ENCODE data around the gene DDX39B.
"Not testable (repeated sequence)": the region's sequence is repeated elsewhere in the genome, so short reads cannot be mapped to it uniquely, and the experiment has no call there.

The DDX39B gene

GRCh38 chr6:31525932-31526591, 15.7 kb downstream of the DDX39B start:
- DNase-seq: no peak

- DNase-seq: no peak
These were observed 16.3 kb downstream of the DDX39B start for GRCh38 chr6:31525553-31525931.

- DNase-seq: no peak
These were observed 20.0 kb downstream of the DDX39B start for GRCh38 chr6:31521835-31522234.

DNA sequence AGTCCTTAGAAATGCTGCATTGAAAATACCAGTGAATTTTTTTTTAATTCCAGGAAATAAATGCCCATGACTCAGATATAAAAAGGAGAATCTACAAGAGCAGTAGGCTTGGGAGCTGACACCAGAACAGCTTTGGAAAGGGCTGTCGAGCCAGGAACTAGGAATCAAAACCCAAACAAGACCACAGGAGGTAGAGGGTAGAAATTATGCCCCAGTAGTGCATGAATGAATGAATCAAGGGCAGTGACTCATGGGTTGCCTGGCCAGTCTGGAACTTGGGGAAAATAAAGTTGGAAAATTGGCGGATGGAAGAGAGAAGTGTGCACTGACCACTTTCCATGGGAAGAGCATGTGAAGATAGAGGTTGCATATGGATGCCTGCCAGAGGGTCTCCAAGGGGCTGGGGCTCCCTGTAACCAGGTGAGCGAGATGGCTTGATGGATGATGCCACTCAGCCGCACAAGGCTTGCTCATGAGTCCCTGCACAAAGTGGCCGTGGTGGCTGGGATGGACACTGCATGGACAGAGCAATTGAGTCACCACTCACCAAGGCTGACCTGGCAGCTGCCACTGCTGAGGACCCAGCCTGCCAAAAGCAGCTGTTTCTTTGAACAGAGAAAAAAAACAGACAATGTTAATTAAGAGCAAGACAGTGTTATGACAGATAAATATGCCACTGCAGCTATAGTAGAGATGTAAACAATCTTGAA, 28.2 kb downstream of the DDX39B start:
- DNase-seq: no peak

GRCh38 chr6:31510007-31510406, 31.8 kb downstream of the DDX39B start:
- no peak for DNase-seq

DNA sequence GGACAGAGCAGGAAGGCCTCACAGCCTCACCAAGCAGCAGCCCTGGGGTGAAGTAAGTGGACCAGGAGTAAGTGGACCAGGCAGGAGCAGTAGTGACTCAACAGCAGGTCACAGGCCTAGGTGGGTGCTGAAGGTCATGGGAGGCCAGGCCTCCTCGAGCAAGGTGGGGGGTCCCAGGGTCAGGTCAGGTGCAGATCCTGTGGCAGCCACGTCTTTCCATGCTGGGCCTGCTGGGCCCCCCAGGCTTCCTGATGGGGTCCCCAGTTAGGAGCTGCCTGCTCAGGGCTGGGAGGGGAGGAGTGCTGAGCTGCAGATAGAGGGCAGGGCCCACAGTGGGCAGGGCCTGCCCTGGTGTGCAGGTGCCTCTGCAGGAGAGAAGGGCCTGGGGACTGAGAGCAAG, 32.8 kb downstream of the DDX39B start:
- not testable (repeated sequence) for DNase-seq

DNA sequence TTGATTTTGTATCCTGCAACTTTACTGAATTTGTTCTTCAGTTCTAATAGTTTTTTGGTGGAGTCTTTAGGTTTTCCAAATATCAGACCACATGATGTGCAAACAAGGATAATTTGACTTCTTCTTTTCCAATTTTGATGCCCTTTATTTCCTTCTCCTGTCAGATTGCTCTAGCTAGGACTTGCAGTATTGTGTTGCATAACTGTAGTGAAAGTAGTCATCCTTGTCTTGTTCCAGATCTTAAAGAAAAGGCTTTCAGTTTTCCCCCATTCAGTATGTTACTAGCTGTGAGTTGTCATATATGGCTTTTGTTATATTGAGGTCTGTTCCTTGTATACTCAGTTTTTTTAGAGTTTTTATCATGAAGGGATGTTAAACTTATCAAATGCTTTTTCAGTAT, 39.2 kb downstream of the DDX39B start:
- no peak for DNase-seq

DNA sequence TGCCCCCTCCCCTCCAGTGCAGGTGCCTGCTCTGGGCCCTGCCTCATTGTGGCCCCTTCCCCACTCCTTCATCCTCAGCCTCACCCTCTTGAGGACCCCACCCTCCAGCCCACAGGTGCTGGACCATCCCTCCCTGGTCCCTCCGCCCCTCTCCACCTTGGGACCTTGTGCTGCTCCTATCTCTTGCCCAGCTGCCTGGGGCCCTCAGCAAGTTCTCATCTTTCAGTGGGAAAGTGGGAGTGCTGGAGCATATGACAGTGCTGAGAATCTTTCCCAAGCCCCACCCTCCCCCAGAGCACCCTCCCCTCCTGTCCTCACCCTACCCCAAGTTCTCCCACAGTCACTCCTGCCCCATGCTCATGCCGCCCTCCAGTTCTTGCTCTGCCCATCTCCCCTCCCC, 42.2 kb downstream of the DDX39B start:
- not testable (repeated sequence) for DNase-seq

DNA sequence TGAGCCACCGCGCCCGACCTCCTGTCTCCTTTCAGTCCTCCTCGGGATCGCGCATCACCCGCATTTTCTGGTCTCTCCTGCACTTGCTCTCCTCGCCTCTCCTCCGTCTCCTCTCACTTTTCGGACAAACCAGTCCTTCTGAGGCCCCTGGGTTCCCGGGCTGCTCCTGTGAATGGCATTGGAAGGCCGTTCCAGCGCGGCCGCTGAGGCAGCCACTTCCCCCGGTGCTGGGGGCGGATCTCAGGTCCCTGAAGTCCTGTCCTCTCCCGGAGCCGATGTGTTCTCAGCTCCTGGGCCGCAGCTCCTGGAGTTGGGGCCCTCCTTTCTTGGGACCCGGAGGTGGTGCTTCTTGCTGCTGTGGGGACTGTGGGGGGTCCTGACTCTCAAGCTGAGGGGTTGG, 43.1 kb downstream of the DDX39B start:
- DNase-seq: no peak

DNA sequence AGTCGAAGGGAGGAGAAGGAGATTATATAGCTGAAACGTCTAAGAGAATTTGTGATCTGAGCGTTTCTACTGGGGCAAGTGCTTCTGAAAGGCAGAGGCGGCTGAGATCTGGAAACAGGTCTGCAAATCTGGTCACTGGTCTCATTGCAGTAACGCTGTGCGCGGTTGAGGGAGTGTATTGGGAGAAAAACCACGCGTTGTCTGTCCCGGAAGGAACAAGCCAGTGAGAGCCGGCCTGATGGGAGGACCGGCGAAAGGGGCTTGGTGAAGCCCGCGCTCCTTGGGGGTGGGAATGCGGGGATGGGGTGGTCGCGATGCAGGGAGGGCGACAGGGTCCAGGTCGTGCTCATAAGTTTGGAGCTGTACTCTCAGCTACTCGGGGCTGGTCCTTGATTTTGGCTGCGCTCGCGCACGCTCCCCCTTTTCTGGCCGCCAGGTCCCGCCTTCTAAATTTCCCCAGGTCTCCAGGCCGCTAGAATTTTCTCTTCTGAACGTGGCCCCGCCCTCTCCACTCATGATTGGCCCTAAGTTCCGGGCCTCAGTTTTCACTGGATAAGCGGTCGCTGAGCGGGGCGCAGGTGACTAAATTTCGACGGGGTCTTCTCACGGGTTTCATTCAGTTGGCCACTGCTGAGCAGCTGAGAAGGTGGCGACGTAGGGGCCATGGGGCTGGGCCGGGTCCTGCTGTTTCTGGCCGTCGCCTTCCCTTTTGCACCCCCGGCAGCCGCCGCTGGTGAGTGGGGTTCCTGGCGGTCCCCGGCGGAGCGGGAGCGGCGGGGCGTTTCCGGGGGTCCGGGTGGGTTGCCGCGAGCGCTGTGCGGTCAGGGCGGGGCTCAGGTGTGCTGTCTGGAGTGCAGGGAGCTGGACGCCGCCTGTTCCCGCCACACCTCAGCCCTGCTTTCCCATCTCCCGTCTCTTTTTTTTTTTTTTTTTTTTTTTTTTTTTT, 44.0 kb downstream of the DDX39B start, which contains the start of gene MICB:
MICB (plus strand) TSS at position 615 of the 946 bp plus-strand sequence; CDS start at position 664, 49 bp downstream.
- DNase-seq: peak; percentile 85

DNA sequence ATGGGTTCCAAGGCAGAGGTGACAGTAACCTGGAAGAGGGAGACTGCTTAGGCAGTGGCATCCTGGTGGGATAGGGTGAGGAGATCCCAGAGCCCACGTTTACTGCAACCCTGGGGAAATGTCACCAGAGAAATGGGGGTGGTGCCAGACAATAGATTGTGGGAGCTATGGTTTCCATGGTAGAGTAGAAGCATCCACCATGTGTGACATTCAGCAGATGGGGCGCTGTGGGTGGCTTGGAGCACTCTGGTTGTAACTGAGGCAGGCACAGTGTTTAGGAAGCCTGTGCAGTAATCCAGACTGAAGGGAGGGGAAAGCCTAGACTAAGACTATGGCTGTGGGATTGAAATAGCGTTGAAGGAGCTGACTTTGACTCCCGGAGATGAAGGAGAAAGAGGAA, 45.0 kb downstream of the DDX39B start:
- DNase-seq: not testable (repeated sequence)

DNA sequence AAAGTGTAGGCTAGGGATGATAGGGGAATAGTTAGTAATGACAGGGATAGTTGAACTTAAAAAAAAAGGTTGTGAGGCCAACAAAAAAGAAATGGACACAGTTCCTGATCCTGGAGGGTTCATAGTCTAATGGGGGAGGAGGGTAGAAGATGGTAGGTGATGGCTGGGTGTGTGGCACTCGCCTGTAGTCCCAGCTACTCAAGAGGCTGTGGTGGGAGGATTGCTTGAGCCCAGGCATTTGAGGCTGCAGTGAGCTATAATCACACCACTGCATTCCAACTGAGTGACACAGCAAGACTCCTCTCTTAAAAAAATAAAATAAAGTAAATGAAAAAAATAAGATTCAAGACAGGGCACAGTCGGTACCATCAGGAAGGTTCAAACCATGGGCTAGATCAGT, 46.2 kb downstream of the DDX39B start:
- no peak for DNase-seq

- DNase-seq: peak; percentile 76
These were observed 47.7 kb downstream of the DDX39B start for GRCh38 chr6:31493875-31494694.

- not testable (repeated sequence) for DNase-seq
These were observed 48.3 kb downstream of the DDX39B start for GRCh38 chr6:31493550-31493874.

DNA sequence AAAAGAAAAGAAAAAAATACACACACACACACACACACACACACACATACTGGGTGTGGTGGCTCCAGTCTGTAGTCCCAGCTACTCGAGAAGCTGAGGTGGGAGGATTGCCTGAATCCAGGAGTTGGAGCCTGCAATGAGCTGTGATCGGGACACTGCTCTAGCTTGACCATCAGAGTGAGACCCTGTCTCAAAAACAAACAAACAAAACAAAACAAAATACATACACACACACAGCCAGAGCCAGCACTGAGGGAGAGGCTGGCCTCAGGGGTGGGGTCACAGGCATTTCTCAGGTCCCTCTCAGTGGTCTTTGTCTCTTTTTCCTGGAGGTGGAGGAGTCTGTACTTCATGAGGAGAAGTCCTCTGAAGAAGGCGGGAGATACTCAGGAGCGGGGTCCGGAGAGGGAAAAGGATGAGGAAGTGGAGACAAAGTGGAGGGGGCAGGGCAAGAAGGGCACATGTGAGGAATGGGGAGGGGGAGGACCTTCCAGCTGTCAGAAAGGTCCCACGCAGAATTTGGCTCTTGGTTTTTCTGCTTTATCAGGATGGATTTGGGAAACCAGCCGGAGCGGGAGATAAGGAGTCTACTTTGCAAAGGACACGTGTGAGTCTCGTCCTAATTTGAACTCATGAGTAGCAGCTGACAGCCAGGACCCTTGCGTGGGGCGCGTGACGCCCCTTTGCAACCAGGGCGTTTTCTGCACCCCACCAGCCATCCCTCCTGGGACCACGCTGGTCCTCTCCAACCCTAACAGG, 51.5 kb downstream of the DDX39B start:
- DNase-seq: no peak

DNA sequence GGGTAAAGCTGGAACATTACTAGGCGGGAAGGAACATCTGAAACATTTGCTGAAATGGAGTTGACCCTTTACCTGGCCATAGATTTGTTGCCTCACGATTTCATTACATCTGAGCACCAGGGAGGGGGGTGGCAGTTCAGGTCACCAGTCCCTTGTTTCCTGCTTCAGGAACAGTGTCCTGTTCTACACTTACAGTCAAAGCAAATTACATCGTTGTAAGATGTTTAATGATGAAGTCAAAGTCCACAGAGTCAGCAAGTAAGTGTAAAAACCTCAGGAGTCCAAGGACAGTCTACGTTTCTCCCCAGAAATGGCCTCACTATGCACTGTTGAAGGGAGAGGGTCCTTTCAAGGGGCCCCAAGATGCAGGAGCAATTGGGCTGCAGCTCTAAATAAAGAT, 52.7 kb downstream of the DDX39B start:
- no peak for DNase-seq

- DNase-seq: not testable (repeated sequence)
These were observed 54.1 kb downstream of the DDX39B start for GRCh38 chr6:31487674-31488073.

DNA sequence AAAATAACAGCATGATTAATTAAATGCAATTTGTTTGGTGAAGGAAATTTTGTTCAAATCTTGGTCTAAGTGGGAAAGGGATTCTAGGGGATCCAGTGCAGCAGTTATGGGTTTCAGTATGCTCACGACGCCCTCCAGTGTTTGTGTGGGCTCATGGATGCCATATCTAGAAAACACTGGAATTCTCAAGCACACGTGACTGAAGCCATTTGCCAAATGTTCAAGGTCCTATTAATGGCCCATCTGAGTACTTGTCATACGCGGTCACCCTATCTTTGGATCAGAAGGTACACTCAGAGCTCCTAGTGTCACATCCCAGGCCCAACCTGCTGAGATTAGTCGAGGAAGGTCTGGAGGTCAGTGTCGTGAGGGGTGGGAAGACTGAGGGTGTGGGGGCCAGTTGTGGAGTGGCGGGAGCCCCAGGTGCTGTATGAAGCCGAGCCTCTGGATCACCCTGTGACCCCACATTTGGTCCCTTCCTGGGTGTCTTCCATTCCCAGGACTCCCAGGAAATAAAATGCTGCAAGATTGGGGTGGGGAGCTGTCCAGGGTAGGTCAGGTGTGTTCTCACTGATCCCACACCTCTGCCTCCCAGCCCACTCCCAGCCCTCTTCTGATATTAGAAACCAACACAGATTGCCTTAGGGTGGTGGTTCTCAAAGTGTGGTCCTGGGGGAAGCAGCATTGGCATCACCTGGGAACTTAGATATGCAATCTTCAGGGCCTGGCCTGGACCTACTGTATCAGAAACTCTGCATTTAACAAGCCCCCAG, 55.6 kb downstream of the DDX39B start:
- not testable (repeated sequence) for DNase-seq

DNA sequence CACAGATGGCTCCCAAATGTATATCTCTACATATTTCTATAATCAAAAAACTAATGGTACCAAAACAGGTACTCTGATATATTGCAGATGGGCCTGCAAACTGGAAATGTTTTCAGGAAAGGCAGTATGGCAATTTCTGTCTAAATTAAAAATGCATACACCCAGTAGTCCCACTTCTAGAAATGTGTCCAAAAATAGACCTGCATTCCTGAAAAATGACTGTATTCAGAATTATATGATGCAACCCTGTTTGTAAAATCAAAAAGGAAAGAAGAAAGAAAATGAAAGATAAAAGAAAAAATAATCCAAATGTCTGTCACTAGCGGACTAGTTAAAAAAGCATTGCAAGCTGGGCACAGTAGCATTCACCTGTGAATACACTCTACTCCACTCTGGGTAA, 56.7 kb downstream of the DDX39B start:
- no peak for DNase-seq

- DNase-seq: no peak
These were observed 58.4 kb downstream of the DDX39B start for GRCh38 chr6:31483392-31483791.

- no peak for DNase-seq
These were observed 61.2 kb downstream of the DDX39B start for GRCh38 chr6:31480574-31480973.
